Inflammatory macrophage (primary cell): ENCODE data around the gene TMC7.
"Not testable (repeated sequence)": the region's sequence is repeated elsewhere in the genome, so short reads cannot be mapped to it uniquely, and the experiment has no call there.

Source experiments
- DNase-seq, 2 donors: peaks; one replicate each; pipeline ENCODE4 v3.0.0-alpha.2; 2020 to 2022
- total RNA-seq, 18 experiments: gene quantifications; one replicate each; lab custom pipeline; 2026; ENCODE audit warnings: mixed read lengths in 6 of 18, inconsistent platforms in 2 of 18; lab: John Stamatoyannopoulos, UW

TMC7 gene
- 0 to 0.24 (median 0) reads per million in 18 experiments for total RNA-seq

- DNase-seq: peak; percentile 6 to 49
Observed at GRCh38 chr16:18983565-18984434, at the start of gene TMC7. Gene TMC7, plus strand, starts transcription at chr16:18983934. Its CDS starts 130 bp downstream, at chr16:18984064.

- no peak for DNase-seq
Observed at GRCh38 chr16:18936727-18937340, 46.9 kb upstream of the TMC7 start.

GRCh38 chr16:18937390-18937789 is 46.3 kb upstream of the TMC7 start:
- DNase-seq: no peak

- no peak for DNase-seq
Observed at GRCh38 chr16:18938986-18939385, 44.7 kb upstream of the TMC7 start.

- DNase-seq: no peak
Observed at GRCh38 chr16:18941471-18941870, 42.3 kb upstream of the TMC7 start.

- DNase-seq: no peak
Observed at GRCh38 chr16:18942061-18942460, 41.7 kb upstream of the TMC7 start.

GRCh38 chr16:18943414-18943813 is 40.3 kb upstream of the TMC7 start:
- no peak for DNase-seq

- DNase-seq: no peak
Observed at GRCh38 chr16:18945233-18945632, 38.5 kb upstream of the TMC7 start.

GRCh38 chr16:18948372-18949020 is 35.2 kb upstream of the TMC7 start:
- DNase-seq: no peak

- DNase-seq: no peak
Observed at GRCh38 chr16:18950469-18951185, 33.1 kb upstream of the TMC7 start.

GRCh38 chr16:18953547-18953946 is 30.2 kb upstream of the TMC7 start:
- no peak for DNase-seq

- peak; percentile 11 to 42 for DNase-seq
Observed at GRCh38 chr16:18955874-18956580, 27.7 kb upstream of the TMC7 start.

GRCh38 chr16:18956658-18957241 is 27.0 kb upstream of the TMC7 start:
- not testable (repeated sequence) for DNase-seq

GRCh38 chr16:18958621-18959029 is 25.1 kb upstream of the TMC7 start:
- DNase-seq: no peak

- no peak for DNase-seq
Observed at GRCh38 chr16:18959031-18959505, 24.7 kb upstream of the TMC7 start.

- no peak for DNase-seq
Observed at GRCh38 chr16:18965555-18965954, 18.2 kb upstream of the TMC7 start.

GRCh38 chr16:18966791-18967190 is 16.9 kb upstream of the TMC7 start:
- no peak for DNase-seq

- DNase-seq: peak; percentile 78 to 82
Observed at GRCh38 chr16:18969050-18969854, 14.5 kb upstream of the TMC7 start.

GRCh38 chr16:18969855-18970240 is 13.9 kb upstream of the TMC7 start:
- no peak for DNase-seq

- DNase-seq: no peak
Observed at GRCh38 chr16:18975109-18975508, 8.6 kb upstream of the TMC7 start.

- DNase-seq: no peak
Observed at GRCh38 chr16:18979936-18980335, 3.8 kb upstream of the TMC7 start.
